ENCODE data around the gene UCHL3. TPM values are rescaled to one million over a fixed set of nuclear protein-coding genes. Genes with fewer than 3 reads are reported as not detected.

Gene UCHL3
- total and polyA plus RNA-seq, 2 donors = 48.8 to 57.9 TPM

GRCh38 chr13:75633285-75633684, 83.7 kb downstream of the UCHL3 start:
- H3K27ac ChIP-seq (ENCODE audit: low read depth in 1 of 2, low read length in 1 of 2) = no peak overlapping the region
- WGBS = 90% methylated on average over 2 of the region's 2 CpGs
- no peak for DNase-seq (ENCODE audit: low read depth in 6 of 9, low spot score in 9 of 9)
- H3K9me3 ChIP-seq (ENCODE audit: control insufficient read depth in 2 of 2, insufficient read depth in 1 of 2, low read length in 1 of 2) = peaks cover 0 to 6% of the 10 kb centered on the region in 2 donors
- H3K36me3 ChIP-seq (ENCODE audit: control insufficient read depth in 2 of 2, insufficient read depth in 2 of 2, low read length in 1 of 2) = no peaks in the 10 kb centered on the region
- no peak overlapping the region for H3K4me3 ChIP-seq (ENCODE audit: low read length in 2 of 2)
- peaks cover 0 to 23% of the 10 kb centered on the region in 2 donors for H3K27me3 ChIP-seq (ENCODE audit: control insufficient read depth in 2 of 2, insufficient read depth in 1 of 2, low read length in 1 of 2)
- H3K4me1 ChIP-seq (ENCODE audit: control insufficient read depth in 2 of 2, insufficient read depth in 2 of 2, low read length in 2 of 2) = peaks cover 0 to 18% of the 10 kb centered on the region in 2 donors

DNA sequence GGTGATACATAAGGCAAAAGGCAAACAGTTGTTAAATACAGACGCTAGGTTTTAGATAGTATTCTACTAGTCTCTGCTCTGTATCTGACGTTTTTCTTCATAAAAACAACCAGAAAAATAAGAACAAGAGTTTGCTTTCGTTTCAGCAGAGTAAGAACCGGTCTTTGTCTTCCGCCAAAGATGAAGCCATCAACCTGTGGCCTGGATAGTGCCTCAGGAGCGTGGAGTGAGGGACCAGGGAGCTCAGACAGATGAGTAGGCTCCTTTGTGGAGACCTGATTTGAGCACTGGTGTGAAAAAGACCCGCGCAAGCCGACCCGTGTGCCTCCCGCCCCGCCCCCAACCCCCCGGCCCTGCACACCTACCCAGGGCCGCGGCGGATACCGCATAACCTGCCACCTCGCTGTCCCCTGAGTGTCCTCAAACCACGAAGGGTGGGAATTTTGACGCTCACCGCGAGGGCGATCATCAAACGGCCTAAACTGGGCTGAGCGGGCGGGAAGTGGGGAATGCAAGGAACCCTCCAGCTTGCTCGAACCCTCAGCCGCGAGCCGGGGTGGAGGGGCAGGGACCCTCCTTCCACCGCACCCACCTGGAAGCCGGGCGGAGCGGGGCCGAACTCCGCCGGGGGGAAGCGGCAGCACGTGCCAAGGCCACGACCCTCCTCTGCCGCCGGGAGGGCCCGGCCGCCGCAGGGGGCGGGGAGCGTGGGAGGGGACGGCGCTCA, 85.7 kb downstream of the UCHL3 start:
- peak overlapping the region in 1 of 2 donors; percentile 64 for H3K27ac ChIP-seq (ENCODE audit: low read depth in 1 of 2, low read length in 1 of 2)
- no peaks in the 10 kb centered on the region for H3K36me3 ChIP-seq (ENCODE audit: control insufficient read depth in 2 of 2, insufficient read depth in 2 of 2, low read length in 1 of 2)
- 39% methylated on average over 49 of the region's 49 CpGs for WGBS
- peak in 4 of 9 donors; percentile 11 to 35 (median 26) for DNase-seq (ENCODE audit: low read depth in 6 of 9, low spot score in 9 of 9)
- H3K4me1 ChIP-seq (ENCODE audit: control insufficient read depth in 2 of 2, insufficient read depth in 2 of 2, low read length in 2 of 2) = peaks cover 0 to 18% of the 10 kb centered on the region in 2 donors
- H3K27me3 ChIP-seq (ENCODE audit: control insufficient read depth in 2 of 2, insufficient read depth in 1 of 2, low read length in 1 of 2) = peaks cover 0 to 23% of the 10 kb centered on the region in 2 donors
- H3K4me3 ChIP-seq (ENCODE audit: low read length in 2 of 2) = peak overlapping the region; percentile 37 to 60
- peaks cover 0 to 6% of the 10 kb centered on the region in 2 donors for H3K9me3 ChIP-seq (ENCODE audit: control insufficient read depth in 2 of 2, insufficient read depth in 1 of 2, low read length in 1 of 2)

- peaks cover 0 to 18% of the 10 kb centered on the region in 2 donors for H3K4me1 ChIP-seq (ENCODE audit: control insufficient read depth in 2 of 2, insufficient read depth in 2 of 2, low read length in 2 of 2)
- peaks cover 0 to 6% of the 10 kb centered on the region in 2 donors for H3K9me3 ChIP-seq (ENCODE audit: control insufficient read depth in 2 of 2, insufficient read depth in 1 of 2, low read length in 1 of 2)
- no peaks in the 10 kb centered on the region for H3K36me3 ChIP-seq (ENCODE audit: control insufficient read depth in 2 of 2, insufficient read depth in 2 of 2, low read length in 1 of 2)
- under 1% methylated on average over 76 of the region's 76 CpGs for WGBS
- peak within 1 kb of the TSS; percentile 60 to 70 for H3K4me3 ChIP-seq (ENCODE audit: low read length in 2 of 2)
- peak within 1 kb of the TSS; percentile 32 to 64 for H3K27ac ChIP-seq (ENCODE audit: low read depth in 1 of 2, low read length in 1 of 2)
- peaks cover 0 to 23% of the 10 kb centered on the region in 2 donors for H3K27me3 ChIP-seq (ENCODE audit: control insufficient read depth in 2 of 2, insufficient read depth in 1 of 2, low read length in 1 of 2)
- peak in 4 of 9 donors; percentile 5 to 59 (median 20) for DNase-seq (ENCODE audit: low read depth in 6 of 9, low spot score in 9 of 9)
Measured at GRCh38 chr13:75635828-75636435, 86.3 kb downstream of the UCHL3 start, which contains the start of gene LMO7. LMO7 (plus strand) TSS chr13:75636330; CDS start chr13:75636658, 328 bp downstream.

GRCh38 chr13:75636436-75637180, 87.0 kb downstream of the UCHL3 start:
- peak in 8 of 9 donors; percentile 21 to 85 (median 64) for DNase-seq (ENCODE audit: low read depth in 6 of 9, low spot score in 9 of 9)
- peak overlapping the region; percentile 19 to 32 for H3K27ac ChIP-seq (ENCODE audit: low read depth in 1 of 2, low read length in 1 of 2)
- WGBS = 2% methylated on average over 58 of the region's 58 CpGs

DNA sequence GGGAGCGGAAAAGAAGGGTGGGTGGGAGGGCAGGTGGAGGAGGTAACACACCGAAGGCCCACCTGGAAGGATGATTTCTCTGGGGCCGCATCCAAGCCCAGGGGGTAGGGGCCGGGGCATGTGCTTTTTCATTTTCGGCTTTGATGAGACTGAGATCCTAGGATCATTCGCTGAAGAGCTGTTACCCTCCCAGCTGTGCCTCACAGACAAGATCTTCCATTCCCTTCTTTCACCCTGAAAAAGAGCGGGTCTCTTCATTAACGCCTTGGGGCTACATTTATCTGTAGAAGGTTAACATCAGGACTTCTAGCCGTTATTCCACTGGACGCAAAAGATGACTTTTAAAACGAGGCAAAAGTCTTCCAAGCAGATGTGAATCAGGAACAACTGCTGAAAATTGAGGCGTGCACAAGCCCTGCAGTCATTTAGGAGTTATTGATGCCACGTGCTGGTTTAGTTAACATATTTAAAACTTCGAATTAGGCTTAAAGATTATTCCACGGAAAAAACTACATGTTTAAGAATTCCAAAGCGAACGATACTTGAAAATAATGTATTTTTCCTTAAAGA, 87.7 kb downstream of the UCHL3 start:
- peak in 1 of 9 donors; percentile 19 for DNase-seq (ENCODE audit: low read depth in 6 of 9, low spot score in 9 of 9)
- Histone ChIP-seq H3K27ac (ENCODE audit: low read depth in 1 of 2, low read length in 1 of 2) (no peak overlapping the region), H3K9me3 (ENCODE audit: control insufficient read depth in 2 of 2, insufficient read depth in 1 of 2, low read length in 1 of 2) (peaks cover 0 to 6% of the 10 kb centered on the region in 2 donors), H3K36me3 (ENCODE audit: control insufficient read depth in 2 of 2, insufficient read depth in 2 of 2, low read length in 1 of 2) (no peaks in the 10 kb centered on the region), H3K4me3 (ENCODE audit: low read length in 2 of 2) (peak overlapping the region; percentile 60 to 70), H3K27me3 (ENCODE audit: control insufficient read depth in 2 of 2, insufficient read depth in 1 of 2, low read length in 1 of 2) (peaks cover 0 to 23% of the 10 kb centered on the region in 2 donors), H3K4me1 (ENCODE audit: control insufficient read depth in 2 of 2, insufficient read depth in 2 of 2, low read length in 2 of 2) (peaks cover 0 to 18% of the 10 kb centered on the region in 2 donors)
- 31% methylated on average over 17 of the region's 17 CpGs for WGBS

More at GRCh38 chr13:75636436-75637180, 87.0 kb downstream of the UCHL3 start:
- Histone ChIP-seq H3K36me3 (ENCODE audit: control insufficient read depth in 2 of 2, insufficient read depth in 2 of 2, low read length in 1 of 2) (no peaks in the 10 kb centered on the region), H3K9me3 (ENCODE audit: control insufficient read depth in 2 of 2, insufficient read depth in 1 of 2, low read length in 1 of 2) (peaks cover 0 to 6% of the 10 kb centered on the region in 2 donors), H3K4me3 (ENCODE audit: low read length in 2 of 2) (peak overlapping the region; percentile 60 to 70), H3K27me3 (ENCODE audit: control insufficient read depth in 2 of 2, insufficient read depth in 1 of 2, low read length in 1 of 2) (peaks cover 0 to 23% of the 10 kb centered on the region in 2 donors), H3K4me1 (ENCODE audit: control insufficient read depth in 2 of 2, insufficient read depth in 2 of 2, low read length in 2 of 2) (peaks cover 0 to 18% of the 10 kb centered on the region in 2 donors)

GRCh38 chr13:75639454-75639853, 89.9 kb downstream of the UCHL3 start:
- 99% methylated on average over 2 of the region's 2 CpGs for WGBS
- H3K4me1 ChIP-seq (ENCODE audit: control insufficient read depth in 2 of 2, insufficient read depth in 2 of 2, low read length in 2 of 2) = peaks cover 0 to 18% of the 10 kb centered on the region in 2 donors
- peaks cover 0 to 6% of the 10 kb centered on the region in 2 donors for H3K9me3 ChIP-seq (ENCODE audit: control insufficient read depth in 2 of 2, insufficient read depth in 1 of 2, low read length in 1 of 2)
- no peak overlapping the region for H3K4me3 ChIP-seq (ENCODE audit: low read length in 2 of 2)
- no peaks in the 10 kb centered on the region for H3K36me3 ChIP-seq (ENCODE audit: control insufficient read depth in 2 of 2, insufficient read depth in 2 of 2, low read length in 1 of 2)
- H3K27ac ChIP-seq (ENCODE audit: low read depth in 1 of 2, low read length in 1 of 2) = no peak overlapping the region
- no peak for DNase-seq (ENCODE audit: low read depth in 6 of 9, low spot score in 9 of 9)
- H3K27me3 ChIP-seq (ENCODE audit: control insufficient read depth in 2 of 2, insufficient read depth in 1 of 2, low read length in 1 of 2) = peaks cover 0 to 23% of the 10 kb centered on the region in 2 donors

DNA sequence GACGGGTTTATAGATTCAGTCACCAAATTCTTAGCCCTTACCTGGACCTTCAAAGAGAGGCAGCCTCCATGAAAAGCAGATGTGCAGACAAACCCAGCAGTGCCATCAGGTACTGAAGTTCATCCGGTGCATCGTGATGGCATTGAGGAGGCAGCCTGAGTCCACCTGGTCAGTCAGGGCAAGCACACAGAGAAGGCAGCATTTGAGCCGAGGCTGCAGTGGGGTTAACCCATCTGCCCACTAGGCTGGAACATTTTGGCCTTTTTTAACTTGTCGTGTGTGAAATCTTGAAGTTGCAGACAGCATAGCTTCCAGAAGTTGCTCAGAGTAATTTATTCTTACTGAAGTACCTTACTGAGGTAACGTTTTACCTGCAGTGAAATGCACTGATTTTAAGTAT, 91.4 kb downstream of the UCHL3 start:
- Histone ChIP-seq H3K27ac (ENCODE audit: low read depth in 1 of 2, low read length in 1 of 2) (no peak overlapping the region), H3K9me3 (ENCODE audit: control insufficient read depth in 2 of 2, insufficient read depth in 1 of 2, low read length in 1 of 2) (peaks cover 0 to 6% of the 10 kb centered on the region in 2 donors), H3K4me1 (ENCODE audit: control insufficient read depth in 2 of 2, insufficient read depth in 2 of 2, low read length in 2 of 2) (peaks cover 0 to 13% of the 10 kb centered on the region in 2 donors), H3K4me3 (ENCODE audit: low read length in 2 of 2) (no peak overlapping the region), H3K36me3 (ENCODE audit: control insufficient read depth in 2 of 2, insufficient read depth in 2 of 2, low read length in 1 of 2) (no peaks in the 10 kb centered on the region), H3K27me3 (ENCODE audit: control insufficient read depth in 2 of 2, insufficient read depth in 1 of 2, low read length in 1 of 2) (peaks cover 0 to 20% of the 10 kb centered on the region in 2 donors)
- no peak for DNase-seq (ENCODE audit: low read depth in 6 of 9, low spot score in 9 of 9)
- 97% methylated on average over 6 of the region's 6 CpGs for WGBS

GRCh38 chr13:75643182-75643581, 93.6 kb downstream of the UCHL3 start:
- H3K4me1 ChIP-seq (ENCODE audit: control insufficient read depth in 2 of 2, insufficient read depth in 2 of 2, low read length in 2 of 2) = no peaks in the 10 kb centered on the region
- no peak overlapping the region for H3K4me3 ChIP-seq (ENCODE audit: low read length in 2 of 2)
- H3K36me3 ChIP-seq (ENCODE audit: control insufficient read depth in 2 of 2, insufficient read depth in 2 of 2, low read length in 1 of 2) = no peaks in the 10 kb centered on the region
- 89% methylated on average over 1 of the region's 1 CpG for WGBS
- no peaks in the 10 kb centered on the region for H3K9me3 ChIP-seq (ENCODE audit: control insufficient read depth in 2 of 2, insufficient read depth in 1 of 2, low read length in 1 of 2)
- no peaks in the 10 kb centered on the region for H3K27me3 ChIP-seq (ENCODE audit: control insufficient read depth in 2 of 2, insufficient read depth in 1 of 2, low read length in 1 of 2)
- DNase-seq (ENCODE audit: low read depth in 6 of 9, low spot score in 9 of 9) = no peak
- H3K27ac ChIP-seq (ENCODE audit: low read depth in 1 of 2, low read length in 1 of 2) = no peak overlapping the region
